Ovary (tissue), 3 donors: ENCODE data around the gene DTWD2.

ENCODE experiments used
- CTCF ChIP-seq, 3 donors: fragments of 450-650 bp in 2 of 3; fragments of 200-600 bp in 1 of 3; IDR thresholded peaks; one replicate each; pipeline versions ENCODE4 v1.5.1 to v1.8.0; 2016 to 2022; ENCODE audit warnings: antibody characterized with exemption in 3 of 3, mild to moderate bottlenecking in 1 of 3
- EP300 ChIP-seq: sonication (generic); formaldehyde crosslinking; IDR thresholded peaks from one replicate; pipeline ENCODE4 v1.6.1; 2017; ENCODE audit warnings: antibody characterized with exemption
- POLR2A ChIP-seq: fragments of 450-650 bp; IDR thresholded peaks from one replicate; pipeline ENCODE4 v1.6.1; 2017; ENCODE audit warnings: antibody characterized with exemption, mild to moderate bottlenecking, moderate library complexity
- donor health status: DM: no; HTN: no; CAD: no.

- TF ChIP-seq CTCF (IDR thresholded peaks at IDR 0.05) (no peak), POLR2A (no peak), EP300 (no peak)
Measured at GRCh38 chr5:118888556-118888955, 99.8 kb downstream of the DTWD2 start.
